ENCODE measurements around the gene RPS4Y1. TPM values are rescaled to one million over a fixed set of nuclear protein-coding genes. Genes with fewer than 3 reads are reported as not detected.
"Not testable (repeated sequence)": the region's sequence is repeated elsewhere in the genome, so short reads cannot be mapped to it uniquely, and the experiment has no call there.

Gene RPS4Y1
- total and polyA plus RNA-seq, 10 donors: 0.50 to 725 (median 286) TPM; not detected in 5

DNA sequence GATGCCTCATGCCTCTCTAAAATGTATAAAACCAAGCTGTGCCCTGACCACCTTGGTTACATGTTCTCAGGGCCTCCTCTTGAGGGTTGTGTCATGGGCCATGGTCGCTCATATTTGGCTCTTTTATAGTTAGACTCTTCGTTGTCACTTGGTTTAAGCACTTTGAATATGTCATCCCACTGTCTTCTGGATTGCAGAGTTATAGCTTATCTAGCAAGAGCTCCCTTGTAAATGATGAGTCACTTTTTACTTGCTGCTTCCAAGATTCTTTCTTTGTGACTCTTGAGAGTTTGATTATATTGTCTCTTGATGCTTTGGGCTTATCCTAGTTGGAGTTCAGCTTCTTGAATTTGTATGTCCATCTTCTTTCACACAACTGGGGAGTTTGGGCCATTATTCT lies 19.1 kb downstream of the RPS4Y1 start:
- Histone ChIP-seq H3K27me3 (replicated peaks in 1 of 7) (no peaks in the 10 kb centered on the region), H3K9me3 (no peaks in the 10 kb centered on the region), H3K4me1 (peaks cover 0 to 14% (median 0%) of the 10 kb centered on the region in 6 donors), H3K36me3 (peaks cover 0 to 93% (median 0%) of the 10 kb centered on the region in 6 donors), H3K27ac (no peak overlapping the region), H3K4me3 (no peak overlapping the region)
- no peak for TF ChIP-seq POLR2A (IDR thresholded peaks at IDR 0.05)
- TF ChIP-seq, protein P1, sequence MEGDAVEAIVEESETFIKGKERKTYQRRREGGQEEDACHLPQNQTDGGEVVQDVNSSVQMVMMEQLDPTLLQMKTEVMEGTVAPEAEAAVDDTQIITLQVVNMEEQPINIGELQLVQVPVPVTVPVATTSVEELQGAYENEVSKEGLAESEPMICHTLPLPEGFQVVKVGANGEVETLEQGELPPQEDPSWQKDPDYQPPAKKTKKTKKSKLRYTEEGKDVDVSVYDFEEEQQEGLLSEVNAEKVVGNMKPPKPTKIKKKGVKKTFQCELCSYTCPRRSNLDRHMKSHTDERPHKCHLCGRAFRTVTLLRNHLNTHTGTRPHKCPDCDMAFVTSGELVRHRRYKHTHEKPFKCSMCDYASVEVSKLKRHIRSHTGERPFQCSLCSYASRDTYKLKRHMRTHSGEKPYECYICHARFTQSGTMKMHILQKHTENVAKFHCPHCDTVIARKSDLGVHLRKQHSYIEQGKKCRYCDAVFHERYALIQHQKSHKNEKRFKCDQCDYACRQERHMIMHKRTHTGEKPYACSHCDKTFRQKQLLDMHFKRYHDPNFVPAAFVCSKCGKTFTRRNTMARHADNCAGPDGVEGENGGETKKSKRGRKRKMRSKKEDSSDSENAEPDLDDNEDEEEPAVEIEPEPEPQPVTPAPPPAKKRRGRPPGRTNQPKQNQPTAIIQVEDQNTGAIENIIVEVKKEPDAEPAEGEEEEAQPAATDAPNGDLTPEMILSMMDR (IDR thresholded peaks at IDR 0.05 in 8 of 11, conservative IDR thresholded peaks at IDR 0.05 in 3 of 11): no peak
- no peak for TF ChIP-seq POLR2AphosphoS5 (IDR thresholded peaks at IDR 0.05)
- 87 to 100% (median 92%) methylated on average over 2 of the region's 2 CpGs; no CpG with 5 or more reads in 2 of the 5 donors for WGBS, 5 donors
- DNase-seq: no peak
- intact Hi-C loops (cut with DNase I; ENCODE audit: low total_unique reads): no loop called here

DNA sequence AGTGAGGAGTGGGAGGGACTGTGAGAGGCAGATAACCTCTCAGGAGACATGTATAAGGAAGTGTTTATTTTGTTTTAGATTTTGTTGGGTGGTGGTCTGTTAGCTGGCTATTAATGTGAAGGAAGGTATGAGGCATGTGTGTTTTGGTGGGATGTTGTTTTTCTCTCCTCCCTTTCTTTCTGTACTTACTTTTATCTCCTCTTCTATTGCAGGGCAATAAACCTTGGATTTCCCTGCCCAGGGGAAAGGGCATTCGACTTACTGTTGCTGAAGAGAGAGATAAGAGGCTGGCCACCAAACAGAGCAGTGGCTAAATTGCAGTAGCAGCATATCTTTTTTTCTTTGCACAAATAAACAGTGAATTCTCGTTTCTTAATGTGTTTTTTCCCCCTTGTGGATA lies 25.2 kb downstream of the RPS4Y1 start:
- 68 to 82% (median 74%) methylated on average over 2 of the region's 2 CpGs; no CpG with 5 or more reads in 2 of the 5 donors for WGBS, 5 donors
- no peak for DNase-seq

DNA sequence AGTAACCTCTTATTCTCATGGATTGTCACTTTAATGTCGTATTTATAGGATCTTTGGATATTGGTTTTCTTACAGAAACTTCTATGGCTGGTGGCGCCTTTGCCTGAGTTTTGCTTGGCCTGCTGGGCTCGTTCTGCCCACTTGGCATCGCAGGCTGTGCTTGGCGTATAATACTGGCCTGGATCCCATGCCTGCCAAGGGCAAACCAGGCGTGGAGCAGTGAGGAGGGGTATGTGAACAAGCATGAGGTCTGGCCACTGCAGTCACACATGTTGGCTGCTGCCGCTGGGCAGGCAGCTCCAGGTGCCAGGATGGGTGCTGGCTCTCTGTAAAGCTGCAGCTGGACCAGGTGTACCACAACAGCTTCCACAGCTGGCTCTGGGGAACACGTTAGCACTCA lies 26.1 kb downstream of the RPS4Y1 start:
- 94 to 100% (median 97%) methylated on average over 5 to 8 of the region's 8 CpGs; no CpG with 5 or more reads in 2 of the 5 donors for WGBS, 5 donors

More for the DNA sequence above, 25.2 kb downstream of the RPS4Y1 start:
- Histone ChIP-seq H3K4me1 (no peaks in the 10 kb centered on the region), H3K36me3 (peaks cover 0 to 70% (median 0%) of the 10 kb centered on the region in 6 donors), H3K27me3 (replicated peaks in 1 of 7) (no peaks in the 10 kb centered on the region), H3K4me3 (no peak overlapping the region), H3K27ac (no peak overlapping the region), H3K9me3 (no peaks in the 10 kb centered on the region)
- intact Hi-C loops (cut with DNase I; ENCODE audit: low total_unique reads): no loop called here
- TF ChIP-seq, protein P1 (IDR thresholded peaks at IDR 0.05 in 8 of 11, conservative IDR thresholded peaks at IDR 0.05 in 3 of 11): no peak
- TF ChIP-seq POLR2A (IDR thresholded peaks at IDR 0.05): no peak
- no peak for TF ChIP-seq POLR2AphosphoS5 (IDR thresholded peaks at IDR 0.05)

DNA sequence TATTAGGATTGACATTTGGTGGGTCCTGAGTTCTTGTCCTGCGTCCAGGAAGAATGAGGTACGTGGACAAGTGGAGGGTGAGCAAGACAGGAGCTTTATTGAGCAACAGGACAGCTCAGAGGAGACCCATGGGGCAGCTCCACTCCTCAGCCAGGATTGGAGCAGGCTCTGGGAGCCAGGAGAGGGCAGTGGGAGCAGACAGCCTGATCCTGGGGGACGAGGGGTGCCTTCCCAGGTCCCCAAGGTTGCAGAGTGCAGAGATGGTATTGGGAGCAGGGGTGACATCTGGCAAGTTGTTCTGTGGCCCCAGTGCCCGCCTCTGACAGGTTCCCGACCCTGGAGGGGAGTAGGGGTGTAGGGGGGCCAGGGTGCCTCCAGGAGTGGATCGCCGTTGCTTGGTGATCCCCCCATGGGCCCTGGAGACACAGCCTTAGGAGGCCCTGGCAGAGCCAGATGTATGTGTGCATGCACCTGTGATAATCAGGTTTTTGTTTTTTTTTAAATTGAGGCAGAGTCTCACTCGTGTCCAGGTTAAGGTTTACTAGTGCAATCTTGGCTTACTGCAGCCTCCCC lies 26.7 kb downstream of the RPS4Y1 start:
- H3K9me3 ChIP-seq: peaks cover 0 to 13% (median 0%) of the 10 kb centered on the region in 8 donors
- no peak overlapping the region for H3K27ac ChIP-seq
- 94 to 97% (median 96%) methylated on average over 5 to 8 of the region's 8 CpGs; no CpG with 5 or more reads in 2 of the 5 donors for WGBS, 5 donors
- no peaks in the 10 kb centered on the region for H3K4me1 ChIP-seq
- intact Hi-C loops (cut with DNase I; ENCODE audit: low total_unique reads): no loop called here
- DNase-seq: no peak
- no peak overlapping the region for H3K4me3 ChIP-seq
- TF ChIP-seq POLR2A (IDR thresholded peaks at IDR 0.05): no peak
- TF ChIP-seq, protein P1 (IDR thresholded peaks at IDR 0.05 in 8 of 11, conservative IDR thresholded peaks at IDR 0.05 in 3 of 11): no peak
- TF ChIP-seq POLR2AphosphoS5 (IDR thresholded peaks at IDR 0.05): no peak
- H3K27me3 ChIP-seq (replicated peaks in 1 of 7): no peaks in the 10 kb centered on the region
- H3K36me3 ChIP-seq: peaks cover 0 to 55% (median 0%) of the 10 kb centered on the region in 6 donors

More for the DNA sequence above, 26.1 kb downstream of the RPS4Y1 start:
- no peak overlapping the region for H3K4me3 ChIP-seq
- H3K4me1 ChIP-seq: no peaks in the 10 kb centered on the region
- no peak overlapping the region for H3K27ac ChIP-seq
- TF ChIP-seq, protein P1 (IDR thresholded peaks at IDR 0.05 in 8 of 11, conservative IDR thresholded peaks at IDR 0.05 in 3 of 11): no peak
- TF ChIP-seq POLR2AphosphoS5 (IDR thresholded peaks at IDR 0.05) (no peak), POLR2A (IDR thresholded peaks at IDR 0.05) (no peak)
- H3K36me3 ChIP-seq: peaks cover 0 to 61% (median 0%) of the 10 kb centered on the region in 6 donors
- peaks cover 0 to 8% (median 0%) of the 10 kb centered on the region in 8 donors for H3K9me3 ChIP-seq
- no peaks in the 10 kb centered on the region for H3K27me3 ChIP-seq (replicated peaks in 1 of 7)
- intact Hi-C loops (cut with DNase I; ENCODE audit: low total_unique reads): no loop called here
- DNase-seq: no peak

DNA sequence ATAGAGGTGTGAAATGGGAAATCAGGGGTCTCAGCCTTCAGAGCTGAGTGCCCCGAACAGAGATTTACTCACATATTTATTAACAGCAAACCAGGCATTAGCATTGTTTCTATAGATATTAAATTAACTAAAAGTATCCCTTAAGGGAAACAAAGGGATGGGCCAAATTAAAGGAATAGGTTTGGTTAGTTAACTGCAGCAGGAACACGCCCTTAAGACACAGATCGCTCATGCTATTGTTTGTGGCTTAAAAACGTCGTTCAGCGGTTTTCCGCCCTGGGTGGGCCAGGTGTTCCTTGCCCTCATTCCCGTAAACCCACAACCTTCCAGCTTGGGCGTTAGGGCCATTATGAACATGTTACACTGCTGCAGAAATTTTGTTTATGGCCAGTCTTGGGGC lies 30.8 kb downstream of the RPS4Y1 start:
- intact Hi-C loops (cut with DNase I; ENCODE audit: low total_unique reads); DNase-seq; H3K4me3 ChIP-seq; H3K27me3 ChIP-seq (replicated peaks in 1 of 7); H3K4me1 ChIP-seq; H3K27ac ChIP-seq: not testable (repeated sequence)
- Histone ChIP-seq H3K9me3 (peaks cover 0 to 14% (median 0%) of the 10 kb centered on the region in 8 donors), H3K36me3 (peaks cover 0 to 14% (median 0%) of the 10 kb centered on the region in 6 donors)
- WGBS, 5 donors: 91 to 96% (median 95%) methylated on average over 9 of the region's 9 CpGs; no CpG with 5 or more reads in 2 of the 5 donors
